Activated CD8-positive, alpha-beta T cell treated with anti-CD3 and anti-CD28 coated beads for 36 hours (primary cell): ENCODE measurements around the gene PRKAG1. TPM values are rescaled to one million over a fixed set of nuclear protein-coding genes. Genes with fewer than 3 reads are reported as not detected.

ENCODE experiments used
- ATAC-seq: fragments of 200-7000 bp; cut with Tn5 transposase; one replicate; pipeline ENCODE4 v1.10.0; 2021; ENCODE audit warnings: mild to moderate bottlenecking, moderate library complexity
- CTCF ChIA-PET: fragments of 350-600 bp; sonication (Branson Sonifier 250); formaldehyde crosslinking; loops from one replicate; lab custom pipeline; 2021; ENCODE audit warnings: antibody characterized with exemption; lab: Charles Lee
- POLR2A ChIA-PET: fragments of 350-600 bp; sonication (Branson Sonifier 250); formaldehyde crosslinking; loops from one replicate; lab custom pipeline; 2021; ENCODE audit warnings: antibody characterized with exemption; lab: Charles Lee
- DNase-seq: peaks from one replicate; pipeline ENCODE4 v3.0.0-alpha.2; 2020
- H3K27ac Mint-ChIP-seq: one replicate; pipeline ENCODE4 v1.8.0; 2021; ENCODE audit warnings: mild to moderate bottlenecking, mixed read lengths
- H3K27me3 Mint-ChIP-seq: one replicate; pipeline ENCODE4 v1.8.0; 2021; ENCODE audit warnings: mixed read lengths
- H3K36me3 Mint-ChIP-seq: one replicate; pipeline ENCODE4 v1.8.0; 2021; ENCODE audit warnings: low read depth, mixed read lengths
- H3K4me1 Mint-ChIP-seq: one replicate; pipeline ENCODE4 v1.8.0; 2021; ENCODE audit warnings: low read depth, mixed read lengths
- H3K4me3 Mint-ChIP-seq: one replicate; pipeline ENCODE4 v1.8.0; 2021; ENCODE audit warnings: mild to moderate bottlenecking, moderate library complexity, mixed read lengths
- H3K9me3 Mint-ChIP-seq: one replicate; pipeline ENCODE4 v1.8.0; 2021; ENCODE audit warnings: mixed read lengths
- CTCF ChIP-seq: fragments of 200-600 bp; IDR thresholded peaks from one replicate; pipeline ENCODE4 v1.8.0; 2022; ENCODE audit warnings: antibody characterized with exemption, mild to moderate bottlenecking
- intact Hi-C: fragments of 100-400 bp; cut with micrococcal nuclease; formaldehyde crosslinking; loops from one replicate; pipeline ENCODE4 v1.10.0; 2022
- total RNA-seq, 2 experiments: library from RNA; stranded (reverse); gene quantifications; one replicate each; pipeline ENCODE4 v1.2.3, GENCODE V29; 2021

Gene PRKAG1
- total RNA-seq, 2 experiments from 2014 or later, result 43.3 to 47.3 TPM

- peaks cover 45% of the 10 kb centered on the region for H3K27me3 Mint-ChIP-seq
- H3K27ac Mint-ChIP-seq, result no peak overlapping the region
- DNase-seq (no peak), ATAC-seq (no peak)
- no peak overlapping the region for H3K4me3 Mint-ChIP-seq
- POLR2A ChIA-PET, result interaction anchor here (0.7 to 0.8 kb wide), 2 partner anchors 47 to 134 kb away, joined by 3 read pairs; no protein-coding TSS in a partner anchor
- no peaks in the 10 kb centered on the region for H3K36me3 Mint-ChIP-seq
- H3K9me3 Mint-ChIP-seq, result no peaks in the 10 kb centered on the region
- no peak for TF ChIP-seq CTCF
- intact Hi-C loops, result no loop called here
- CTCF ChIA-PET, result interaction anchor here (1.2 to 51.8 kb wide), 5 partner anchors 11 to 102 kb away, joined by 3 to 896 read pairs (median 37); partner anchors contain the start of genes ARF3, DDN, WNT1 and WNT10B
- H3K4me1 Mint-ChIP-seq, result peaks cover 12% of the 10 kb centered on the region
Observed at GRCh38 chr12:48985901-48986300, 32.7 kb downstream of the PRKAG1 start.

- peaks cover 16% of the 10 kb centered on the region for H3K4me1 Mint-ChIP-seq
- intact Hi-C loops, result no loop called here
- ATAC-seq, result no peak
- no peak overlapping the region for H3K27ac Mint-ChIP-seq
- no peaks in the 10 kb centered on the region for H3K36me3 Mint-ChIP-seq
- H3K9me3 Mint-ChIP-seq, result no peaks in the 10 kb centered on the region
- H3K27me3 Mint-ChIP-seq, result peaks cover 45% of the 10 kb centered on the region
- DNase-seq, result no peak
- no peak overlapping the region for H3K4me3 Mint-ChIP-seq
- POLR2A ChIA-PET, result interaction anchor here (0.6 to 0.8 kb wide), 2 partner anchors 47 to 324 kb away, joined by 3 read pairs; no protein-coding TSS in a partner anchor
- no peak for TF ChIP-seq CTCF
- CTCF ChIA-PET, result interaction anchor here (1.2 to 51.8 kb wide), 4 partner anchors 11 to 103 kb away, joined by 3 to 896 read pairs (median 10); partner anchors contain the start of gene DDN
Observed at GRCh38 chr12:48985475-48985897, 33.1 kb downstream of the PRKAG1 start.

- intact Hi-C loops, result no loop called here
- H3K36me3 Mint-ChIP-seq, result no peaks in the 10 kb centered on the region
- no peak overlapping the region for H3K4me3 Mint-ChIP-seq
- no peaks in the 10 kb centered on the region for H3K9me3 Mint-ChIP-seq
- ATAC-seq (no peak), DNase-seq (no peak)
- H3K4me1 Mint-ChIP-seq, result peaks cover 40% of the 10 kb centered on the region
- ChIA-PET POLR2A (interaction anchor here (1.0 to 3.1 kb wide), 2 partner anchors 15 to 19 kb away, joined by 3 to 14 read pairs; no protein-coding TSS in a partner anchor), CTCF (interaction anchor here (0.6 to 51.8 kb wide), 12 partner anchors 10 to 130 kb away, joined by 3 to 896 read pairs (median 3); partner anchors contain the start of genes DDN and DDX23)
- H3K27ac Mint-ChIP-seq, result no peak overlapping the region
- peaks cover 45% of the 10 kb centered on the region for H3K27me3 Mint-ChIP-seq
- TF ChIP-seq CTCF, result no peak
Observed at GRCh38 chr12:48982397-48983080, 36.0 kb downstream of the PRKAG1 start.

GRCh38 chr12:48981757-48982157, 36.8 kb downstream of the PRKAG1 start:
- POLR2A ChIA-PET, result interaction anchor here (1.1 to 3.1 kb wide), 2 partner anchors 17 to 19 kb away, joined by 3 to 14 read pairs; no protein-coding TSS in a partner anchor
- H3K4me1 Mint-ChIP-seq, result peaks cover 47% of the 10 kb centered on the region
- H3K36me3 Mint-ChIP-seq, result no peaks in the 10 kb centered on the region
- no peak for TF ChIP-seq CTCF
- H3K4me3 Mint-ChIP-seq, result peak overlapping the region; percentile 60
- H3K27me3 Mint-ChIP-seq, result peaks cover 52% of the 10 kb centered on the region
- DNase-seq (no peak), ATAC-seq (no peak)
- H3K27ac Mint-ChIP-seq, result peak overlapping the region; percentile 47
- intact Hi-C loops, result no loop called here
- CTCF ChIA-PET, result interaction anchor here (0.9 to 51.8 kb wide), 8 partner anchors 13 to 93 kb away, joined by 3 to 896 read pairs (median 5); partner anchors contain the start of gene DDN
- no peaks in the 10 kb centered on the region for H3K9me3 Mint-ChIP-seq
